Right lobe of liver (tissue), 6 donors: ENCODE data around the gene ZDHHC14. TPM values are rescaled to one million over a fixed set of nuclear protein-coding genes. Genes with fewer than 3 reads are reported as not detected.

Experiments
- ATAC-seq, 4 donors: fragments of 200-7000 bp; cut with Tn5 transposase; one replicate each; pipeline ENCODE4 v1.9.1; 2020; ENCODE audit warnings: mild to moderate bottlenecking in 4 of 4, moderate library complexity in 4 of 4
- DNase-seq, 3 donors: peaks; one replicate each; pipeline ENCODE4 v3.0.0-alpha.2; 2020
- H3K27ac ChIP-seq, 3 donors: fragments of 200-600 bp; one replicate each; pipeline ENCODE4 v1.8.0; 2022
- H3K27me3 ChIP-seq, 2 donors: fragments of 200-600 bp; one replicate each; pipeline ENCODE4 v1.8.0; 2022
- H3K36me3 ChIP-seq, 4 donors: fragments of 200-600 bp; sonication (generic) in 1 of 4; one replicate each; pipeline versions ENCODE4 v1.5.1 to v1.8.0; 2017 to 2022; ENCODE audit warnings: control low read depth in 1 of 4
- H3K4me1 ChIP-seq, 4 donors: fragments of 200-600 bp; sonication (generic) in 1 of 4; one replicate each; pipeline versions ENCODE4 v1.5.1 to v1.8.0; 2017 to 2022; ENCODE audit warnings: control low read depth in 1 of 4
- H3K4me3 ChIP-seq, 3 donors: fragments of 200-600 bp; one replicate each; pipeline ENCODE4 v1.8.0; 2022
- H3K9me3 ChIP-seq, 4 donors: fragments of 200-600 bp; sonication (generic) in 1 of 4; one replicate each; pipeline versions ENCODE4 v1.5.1 to v1.8.0; 2017 to 2022; ENCODE audit warnings: control low read depth in 1 of 4
- POLR2A ChIP-seq: fragments of 450-650 bp; IDR thresholded peaks from one replicate; pipeline ENCODE4 v1.6.1; 2017; ENCODE audit warnings: antibody characterized with exemption, mild to moderate bottlenecking
- WGBS: methylation state at CpG from one replicate; pipeline ENCODE4 v1.1.6; 2018; ENCODE audit warnings: low coverage, low lambda C conversion rate; ENCODE audit not compliant: insufficient coverage; ENCODE audit errors: missing lambda C conversion rate; 5-methylcytosine and 5-hydroxymethylcytosine counted together
- intact Hi-C, 2 donors: fragments of 100-400 bp; cut with DNase I; formaldehyde crosslinking; loops; one replicate each; pipeline versions ENCODE4 v1.11.2 to v1.14.1; 2022
- total RNA-seq, 6 experiments: library from RNA; depleted of rRNA in 2 of 6; stranded (reverse); fragments of >200 nt in 2 of 6; fragmentation: NEBNext Ultra II Directional in 3 of 6; extraction: Animal tissue kit (Norgen Biotek cat#: 25700) in 3 of 6; gene quantifications; one replicate each; pipeline versions ENCODE4 v1.1.0 to v1.2.4, GENCODE V29; 2016 to 2023
- TF ChIP-seq, protein P1 (sequence below), 4 donors: fragments of 200-600 bp in 3 of 4; fragments of 450-650 bp in 1 of 4; IDR thresholded peaks; one replicate each; pipeline versions ENCODE4 v1.5.1 to v1.8.0; 2016 to 2022; ENCODE audit warnings: antibody characterized with exemption in 4 of 4, mild to moderate bottlenecking in 2 of 4
- donor health status: DM: no; HTN: yes; CAD: no.
- donor health status: DM: no; HTN: no; CAD: no.
- donor health status: DM: no; HTN: no; CAD: no.
- donor health status: DM: no; HTN: yes; CAD: no.
- donor health status: DM: no; HTN: yes; CAD: no.

Gene ZDHHC14
- total RNA-seq, 6 experiments from 2014 or later = 7.3 to 13.0 (median 10.3) TPM

DNA sequence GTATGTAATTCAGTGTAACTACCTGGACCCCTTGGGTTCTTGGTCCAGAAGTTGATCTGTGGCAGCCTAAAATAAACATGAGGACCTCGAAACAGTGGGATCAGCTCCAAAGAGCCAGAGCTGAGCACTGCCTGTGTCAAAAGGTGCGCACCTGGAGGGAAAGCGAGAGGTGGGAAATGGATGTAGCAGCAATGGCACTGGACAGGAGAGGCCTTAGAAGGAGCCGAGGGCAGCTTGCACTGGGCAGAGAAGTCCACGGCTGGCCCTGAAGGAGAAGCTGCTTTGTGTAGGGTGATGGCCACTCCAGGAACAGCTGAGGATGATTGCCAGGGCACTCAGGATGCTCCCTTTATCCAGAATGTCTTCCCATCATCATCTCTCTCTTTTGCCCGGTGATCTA is 228.1 kb downstream of the ZDHHC14 start:
- DNase-seq = no peak
- H3K27me3 ChIP-seq = no peaks in the 10 kb centered on the region
- no peak overlapping the region for H3K4me3 ChIP-seq
- no peaks in the 10 kb centered on the region for H3K9me3 ChIP-seq
- 97% methylated on average over 5 of the region's 6 CpGs for WGBS
- no peaks in the 10 kb centered on the region for H3K4me1 ChIP-seq
- no peak overlapping the region for H3K27ac ChIP-seq
- TF ChIP-seq, protein P1, sequence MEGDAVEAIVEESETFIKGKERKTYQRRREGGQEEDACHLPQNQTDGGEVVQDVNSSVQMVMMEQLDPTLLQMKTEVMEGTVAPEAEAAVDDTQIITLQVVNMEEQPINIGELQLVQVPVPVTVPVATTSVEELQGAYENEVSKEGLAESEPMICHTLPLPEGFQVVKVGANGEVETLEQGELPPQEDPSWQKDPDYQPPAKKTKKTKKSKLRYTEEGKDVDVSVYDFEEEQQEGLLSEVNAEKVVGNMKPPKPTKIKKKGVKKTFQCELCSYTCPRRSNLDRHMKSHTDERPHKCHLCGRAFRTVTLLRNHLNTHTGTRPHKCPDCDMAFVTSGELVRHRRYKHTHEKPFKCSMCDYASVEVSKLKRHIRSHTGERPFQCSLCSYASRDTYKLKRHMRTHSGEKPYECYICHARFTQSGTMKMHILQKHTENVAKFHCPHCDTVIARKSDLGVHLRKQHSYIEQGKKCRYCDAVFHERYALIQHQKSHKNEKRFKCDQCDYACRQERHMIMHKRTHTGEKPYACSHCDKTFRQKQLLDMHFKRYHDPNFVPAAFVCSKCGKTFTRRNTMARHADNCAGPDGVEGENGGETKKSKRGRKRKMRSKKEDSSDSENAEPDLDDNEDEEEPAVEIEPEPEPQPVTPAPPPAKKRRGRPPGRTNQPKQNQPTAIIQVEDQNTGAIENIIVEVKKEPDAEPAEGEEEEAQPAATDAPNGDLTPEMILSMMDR (IDR thresholded peaks at IDR 0.05) = no peak
- no peak for TF ChIP-seq POLR2A
- no peak for ATAC-seq
- intact Hi-C loops = loop anchor here in 1 of 2 donors (10.0 kb wide), 1 partner anchor 274 kb away; no protein-coding TSS in a partner anchor
- no peaks in the 10 kb centered on the region for H3K36me3 ChIP-seq

DNA sequence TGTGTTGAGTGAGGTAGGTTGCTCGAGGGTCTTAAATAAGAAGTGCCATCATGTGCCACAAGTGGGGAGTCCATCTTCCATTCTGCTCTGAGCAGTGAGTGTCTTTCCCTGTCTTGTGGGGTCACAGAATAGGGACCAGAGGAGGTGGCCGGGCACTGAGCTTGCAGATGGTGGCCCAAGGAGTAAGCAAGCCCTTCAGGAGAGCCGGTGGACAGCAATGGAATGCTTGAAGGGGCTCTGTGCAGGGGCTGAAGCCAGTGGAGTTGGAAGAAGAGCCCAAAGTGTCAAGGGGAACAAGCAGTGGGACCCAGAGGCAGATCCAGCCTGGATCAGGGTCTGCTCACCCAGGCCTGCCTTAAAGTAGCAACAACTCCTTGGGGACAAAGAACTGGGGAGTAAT is 228.6 kb downstream of the ZDHHC14 start:
- no peaks in the 10 kb centered on the region for H3K4me1 ChIP-seq
- H3K27ac ChIP-seq = no peak overlapping the region
- H3K4me3 ChIP-seq = no peak overlapping the region
- no peaks in the 10 kb centered on the region for H3K9me3 ChIP-seq
- WGBS = 69% methylated on average over 1 of the region's 3 CpGs
- ATAC-seq (no peak), DNase-seq (no peak)
- intact Hi-C loops = loop anchor here in 1 of 2 donors (10.0 kb wide), 1 partner anchor 275 kb away; no protein-coding TSS in a partner anchor
- no peaks in the 10 kb centered on the region for H3K27me3 ChIP-seq
- TF ChIP-seq POLR2A = no peak
- TF ChIP-seq, protein P1 (IDR thresholded peaks at IDR 0.05) = no peak
- no peaks in the 10 kb centered on the region for H3K36me3 ChIP-seq

DNA sequence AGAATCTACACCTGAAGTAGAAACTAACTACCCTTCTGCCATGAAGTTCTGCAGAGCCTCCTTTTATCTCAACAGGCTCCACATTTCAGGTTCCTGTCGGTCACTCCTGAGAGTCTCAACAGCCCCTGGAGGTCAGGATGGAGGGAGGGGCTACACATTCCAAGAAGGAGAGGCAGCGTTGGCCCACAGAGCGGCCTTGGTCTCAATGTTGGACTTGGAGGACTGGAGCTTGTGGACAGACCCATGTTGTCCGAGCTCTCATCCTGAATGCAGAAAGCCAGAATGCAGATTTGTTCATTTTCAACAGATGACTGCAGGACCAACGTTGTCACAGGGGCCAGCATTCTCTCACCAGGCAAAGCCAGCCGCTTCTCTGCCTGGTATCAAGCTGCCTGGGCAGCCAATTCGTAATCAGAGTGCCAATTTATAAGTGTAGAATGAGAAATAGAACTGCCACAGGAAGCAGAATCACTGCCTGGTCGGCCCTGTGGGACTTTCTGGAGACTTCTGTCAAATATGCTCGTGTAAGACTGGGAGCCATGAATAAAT is 229.5 kb downstream of the ZDHHC14 start:
- no peaks in the 10 kb centered on the region for H3K9me3 ChIP-seq
- no peak for TF ChIP-seq POLR2A
- TF ChIP-seq, protein P1 (IDR thresholded peaks at IDR 0.05) = no peak
- H3K27me3 ChIP-seq = no peaks in the 10 kb centered on the region
- H3K36me3 ChIP-seq = no peaks in the 10 kb centered on the region
- no peaks in the 10 kb centered on the region for H3K4me1 ChIP-seq
- DNase-seq (no peak), ATAC-seq (no peak)
- WGBS = 93% methylated on average over 4 of the region's 9 CpGs
- no peak overlapping the region for H3K4me3 ChIP-seq
- intact Hi-C loops = no loop called here
- no peak overlapping the region for H3K27ac ChIP-seq

DNA sequence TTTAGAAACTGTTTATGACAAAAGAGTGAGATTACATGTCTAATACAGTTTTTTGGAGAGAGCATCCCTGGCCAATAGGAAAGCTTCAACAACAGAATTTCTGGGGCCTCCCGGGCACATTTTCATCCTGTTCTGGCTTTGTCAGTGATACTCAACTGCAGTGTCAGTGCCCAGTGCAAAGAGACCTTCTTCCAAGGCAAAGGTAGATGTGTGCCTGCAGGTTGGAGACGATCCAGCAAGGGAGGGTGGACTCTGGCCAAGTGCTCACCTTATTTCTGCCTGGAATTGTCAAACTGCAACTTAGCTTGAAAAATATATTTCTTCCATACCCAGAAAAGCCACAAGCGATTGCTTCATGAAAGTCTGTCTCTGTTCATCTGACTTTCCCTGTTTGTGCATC is 230.4 kb downstream of the ZDHHC14 start:
- Histone ChIP-seq H3K9me3 (no peaks in the 10 kb centered on the region), H3K4me1 (no peaks in the 10 kb centered on the region), H3K27ac (no peak overlapping the region), H3K4me3 (no peak overlapping the region), H3K36me3 (no peaks in the 10 kb centered on the region), H3K27me3 (no peaks in the 10 kb centered on the region)
- TF ChIP-seq POLR2A = no peak
- TF ChIP-seq, protein P1 (IDR thresholded peaks at IDR 0.05) = no peak
- intact Hi-C loops = no loop called here
- no peak for DNase-seq
- WGBS = 72% methylated on average over 3 of the region's 3 CpGs
- peak in 1 of 4 donors; percentile 33 for ATAC-seq
